Ascending aorta (tissue), 2 donors: ENCODE measurements around the gene FABP3. TPM values are rescaled to one million over a fixed set of nuclear protein-coding genes. Genes with fewer than 3 reads are reported as not detected.

Experiments
- DNase-seq, 2 donors: peaks; one replicate each; pipeline ENCODE4 v3.0.0-alpha.2; 2019; ENCODE audit warnings: low spot score in 2 of 2
- H3K27ac ChIP-seq, 2 donors: fragments of 200-600 bp; sonication (generic); one replicate each; pipeline ENCODE4 v1.5.1; 2016 to 2017; ENCODE audit warnings: mild to moderate bottlenecking in 1 of 2
- H3K27me3 ChIP-seq: fragments of 200-600 bp; sonication (generic); one replicate; pipeline ENCODE4 v1.5.1; 2017
- H3K36me3 ChIP-seq, 2 donors: fragments of 200-600 bp; sonication (generic); one replicate each; pipeline ENCODE4 v1.5.1; 2016
- H3K4me1 ChIP-seq, 2 donors: fragments of 200-600 bp; sonication (generic); one replicate each; pipeline ENCODE4 v1.5.1; 2016 to 2017; ENCODE audit warnings: mild to moderate bottlenecking in 1 of 2
- H3K4me3 ChIP-seq, 2 donors: fragments of 200-600 bp; sonication (generic); one replicate each; pipeline ENCODE4 v1.5.1; 2016 to 2017; ENCODE audit warnings: mild to moderate bottlenecking in 1 of 2
- H3K9me3 ChIP-seq, 2 donors: fragments of 200-600 bp; sonication (generic); one replicate each; pipeline ENCODE4 v1.5.1; 2016
- CTCF ChIP-seq, 3 experiments: fragments of 200-600 bp in 2 of 3; fragments of 450-650 bp in 1 of 3; sonication (generic) in 2 of 3; IDR thresholded peaks; one replicate each; pipeline ENCODE4 v1.5.1; 2016 to 2019; ENCODE audit warnings: antibody characterized with exemption in 3 of 3, mild to moderate bottlenecking in 1 of 3, moderate library complexity in 1 of 3
- intact Hi-C: fragments of 100-400 bp; cut with DNase I; formaldehyde crosslinking; loops from one replicate; pipeline ENCODE4 v1.15.1; 2023
- total RNA-seq: library from RNA; depleted of rRNA; stranded (reverse); fragments of >200 nt; gene quantifications from one replicate; pipeline ENCODE4 v1.1.0, GENCODE V29; 2016

FABP3 gene
- total RNA-seq, 1 donor from 2014 or later, result 24.2 TPM

- no peaks in the 10 kb centered on the region for H3K27me3 ChIP-seq
- no peak for TF ChIP-seq CTCF (IDR thresholded peaks at IDR 0.05)
- intact Hi-C loops, result no loop called here
Observed at GRCh38 chr1:31397360-31398095, 24.7 kb upstream of the FABP3 start.

GRCh38 chr1:31396633-31397351, 23.9 kb upstream of the FABP3 start:
- Histone ChIP-seq H3K36me3 (no peaks in the 10 kb centered on the region), H3K9me3 (no peaks in the 10 kb centered on the region), H3K27me3 (no peaks in the 10 kb centered on the region), H3K4me1 (peaks cover 0 to 3% of the 10 kb centered on the region in 2 donors), H3K4me3 (no peak overlapping the region), H3K27ac (no peak overlapping the region)
- no peak for DNase-seq
- TF ChIP-seq CTCF (IDR thresholded peaks at IDR 0.05), result no peak
- intact Hi-C loops, result no loop called here

More at GRCh38 chr1:31397360-31398095, 24.7 kb upstream of the FABP3 start:
- Histone ChIP-seq H3K4me1 (peaks cover 0 to 3% of the 10 kb centered on the region in 2 donors), H3K27ac (no peak overlapping the region), H3K4me3 (no peak overlapping the region), H3K9me3 (no peaks in the 10 kb centered on the region), H3K36me3 (no peaks in the 10 kb centered on the region)
- DNase-seq, result no peak

- TF ChIP-seq CTCF (IDR thresholded peaks at IDR 0.05), result peak; percentile 88 to 91 (median 90)
- peak overlapping the region; percentile 40 to 62 for H3K4me3 ChIP-seq
- intact Hi-C loops, result loop anchor here (1.0 to 2.0 kb wide), 2 partner anchors 28 to 154 kb away; no protein-coding TSS in a partner anchor
- H3K27ac ChIP-seq, result no peak overlapping the region
- H3K4me1 ChIP-seq, result peaks cover 0 to 3% of the 10 kb centered on the region in 2 donors
- peak; percentile 61 to 88 for DNase-seq
- H3K36me3 ChIP-seq, result no peaks in the 10 kb centered on the region
- H3K9me3 ChIP-seq, result no peaks in the 10 kb centered on the region
- H3K27me3 ChIP-seq, result no peaks in the 10 kb centered on the region
Observed at GRCh38 chr1:31394584-31395193, 21.8 kb upstream of the FABP3 start.

GRCh38 chr1:31393463-31393862, 20.6 kb upstream of the FABP3 start:
- H3K9me3 ChIP-seq, result no peaks in the 10 kb centered on the region
- no peaks in the 10 kb centered on the region for H3K36me3 ChIP-seq
- no peak for TF ChIP-seq CTCF (IDR thresholded peaks at IDR 0.05)
- H3K4me3 ChIP-seq, result no peak overlapping the region
- H3K4me1 ChIP-seq, result peaks cover 0 to 3% of the 10 kb centered on the region in 2 donors
- no peak for DNase-seq
- H3K27me3 ChIP-seq, result no peaks in the 10 kb centered on the region
- no peak overlapping the region for H3K27ac ChIP-seq
- intact Hi-C loops, result no loop called here

GRCh38 chr1:31390071-31390470, 17.2 kb upstream of the FABP3 start:
- Histone ChIP-seq H3K4me1 (peaks cover 0 to 3% of the 10 kb centered on the region in 2 donors), H3K36me3 (no peaks in the 10 kb centered on the region), H3K27ac (no peak overlapping the region), H3K4me3 (no peak overlapping the region), H3K9me3 (no peaks in the 10 kb centered on the region), H3K27me3 (no peaks in the 10 kb centered on the region)
- no peak for DNase-seq
- TF ChIP-seq CTCF (IDR thresholded peaks at IDR 0.05), result no peak
- intact Hi-C loops, result no loop called here
